ENCODE results near the gene SNTN. TPM values are rescaled to one million over a fixed set of nuclear protein-coding genes. Genes with fewer than 3 reads are reported as not detected.
"Not testable (repeated sequence)": the region's sequence is repeated elsewhere in the genome, so short reads cannot be mapped to it uniquely, and the experiment has no call there.

SNTN gene
- total RNA-seq, result not detected

GRCh38 chr3:63652066-63652725, at the start of gene SNTN:
TSS of gene SNTN (plus strand) at chr3:63652675. CDS start at chr3:63652688, 13 bp downstream.
- no peak within 1 kb of the TSS for H3K27ac Mint-ChIP-seq
- ATAC-seq (replicated peaks), result no peak
- H3K4me3 Mint-ChIP-seq, result no peak within 1 kb of the TSS
- no peaks in the 10 kb centered on the region for H3K36me3 Mint-ChIP-seq (ENCODE audit: low read depth)
- no peaks in the 10 kb centered on the region for H3K9me3 Mint-ChIP-seq
- no peaks in the 10 kb centered on the region for H3K4me1 Mint-ChIP-seq
- no peaks in the 10 kb centered on the region for H3K27me3 Mint-ChIP-seq

- Mint-ChIP-seq H3K36me3 (ENCODE audit: low read depth) (no peaks in the 10 kb centered on the region), H3K27ac (no peak overlapping the region), H3K9me3 (peaks cover 4% of the 10 kb centered on the region), H3K4me1 (no peaks in the 10 kb centered on the region), H3K4me3 (no peak overlapping the region), H3K27me3 (peaks cover 7% of the 10 kb centered on the region)
- ATAC-seq (replicated peaks), result no peak
Observed at GRCh38 chr3:63607716-63608115, 44.8 kb upstream of the SNTN start.

- H3K9me3 Mint-ChIP-seq, result peaks cover under 1% of the 10 kb centered on the region
- no peaks in the 10 kb centered on the region for H3K4me1 Mint-ChIP-seq
- H3K27me3 Mint-ChIP-seq, result peaks cover 3% of the 10 kb centered on the region
- no peak overlapping the region for H3K4me3 Mint-ChIP-seq
- H3K36me3 Mint-ChIP-seq (ENCODE audit: low read depth), result no peaks in the 10 kb centered on the region
- ATAC-seq (replicated peaks), result no peak
- no peak overlapping the region for H3K27ac Mint-ChIP-seq
Observed at GRCh38 chr3:63609408-63609807, 43.1 kb upstream of the SNTN start.

- ATAC-seq (replicated peaks), result no peak
- Mint-ChIP-seq H3K27me3 (peaks cover 3% of the 10 kb centered on the region), H3K4me1 (no peaks in the 10 kb centered on the region), H3K4me3 (no peak overlapping the region), H3K9me3 (no peaks in the 10 kb centered on the region), H3K27ac (no peak overlapping the region), H3K36me3 (ENCODE audit: low read depth) (no peaks in the 10 kb centered on the region)
Observed at GRCh38 chr3:63609834-63610233, 42.6 kb upstream of the SNTN start.

- Mint-ChIP-seq H3K4me1 (no peaks in the 10 kb centered on the region), H3K27me3 (peaks cover 3% of the 10 kb centered on the region), H3K36me3 (ENCODE audit: low read depth) (no peaks in the 10 kb centered on the region), H3K4me3 (no peak overlapping the region), H3K27ac (no peak overlapping the region), H3K9me3 (no peaks in the 10 kb centered on the region)
- ATAC-seq (replicated peaks), result no peak
Observed at GRCh38 chr3:63611382-63611781, 41.1 kb upstream of the SNTN start.

- ATAC-seq (replicated peaks), result no peak
- H3K36me3 Mint-ChIP-seq (ENCODE audit: low read depth), result no peaks in the 10 kb centered on the region
- no peaks in the 10 kb centered on the region for H3K9me3 Mint-ChIP-seq
- H3K4me3 Mint-ChIP-seq, result no peak overlapping the region
- H3K27me3 Mint-ChIP-seq, result peaks cover under 1% of the 10 kb centered on the region
- no peak overlapping the region for H3K27ac Mint-ChIP-seq
- no peaks in the 10 kb centered on the region for H3K4me1 Mint-ChIP-seq
Observed at GRCh38 chr3:63613561-63613960, 38.9 kb upstream of the SNTN start.

GRCh38 chr3:63617391-63617790, 35.1 kb upstream of the SNTN start:
- Mint-ChIP-seq H3K4me1 (no peaks in the 10 kb centered on the region), H3K27ac (no peak overlapping the region)
- ATAC-seq (replicated peaks), result no peak

GRCh38 chr3:63624941-63625560, 27.4 kb upstream of the SNTN start:
- no peaks in the 10 kb centered on the region for H3K36me3 Mint-ChIP-seq (ENCODE audit: low read depth)
- no peaks in the 10 kb centered on the region for H3K4me1 Mint-ChIP-seq
- no peak overlapping the region for H3K27ac Mint-ChIP-seq
- H3K27me3 Mint-ChIP-seq, result peaks cover 4% of the 10 kb centered on the region
- H3K4me3 Mint-ChIP-seq, result no peak overlapping the region
- H3K9me3 Mint-ChIP-seq, result no peaks in the 10 kb centered on the region
- no peak for ATAC-seq (replicated peaks)

More at GRCh38 chr3:63617391-63617790, 35.1 kb upstream of the SNTN start:
- no peaks in the 10 kb centered on the region for H3K9me3 Mint-ChIP-seq
- H3K4me3 Mint-ChIP-seq, result no peak overlapping the region
- peaks cover 3% of the 10 kb centered on the region for H3K27me3 Mint-ChIP-seq
- no peaks in the 10 kb centered on the region for H3K36me3 Mint-ChIP-seq (ENCODE audit: low read depth)

- H3K4me1 Mint-ChIP-seq, result no peaks in the 10 kb centered on the region
- H3K27me3 Mint-ChIP-seq, result peaks cover 19% of the 10 kb centered on the region
- no peaks in the 10 kb centered on the region for H3K36me3 Mint-ChIP-seq (ENCODE audit: low read depth)
- H3K9me3 Mint-ChIP-seq, result peaks cover 14% of the 10 kb centered on the region
- ATAC-seq (replicated peaks), result no peak
- no peak overlapping the region for H3K27ac Mint-ChIP-seq
- H3K4me3 Mint-ChIP-seq, result no peak overlapping the region
Observed at GRCh38 chr3:63631670-63632069, 20.8 kb upstream of the SNTN start.

GRCh38 chr3:63635186-63635585, 17.3 kb upstream of the SNTN start:
- Mint-ChIP-seq H3K4me1 (no peaks in the 10 kb centered on the region), H3K9me3 (peaks cover 16% of the 10 kb centered on the region), H3K36me3 (ENCODE audit: low read depth) (no peaks in the 10 kb centered on the region), H3K27ac (no peak overlapping the region), H3K4me3 (no peak overlapping the region), H3K27me3 (peaks cover 24% of the 10 kb centered on the region)
- ATAC-seq (replicated peaks), result no peak

- H3K27ac Mint-ChIP-seq, result no peak overlapping the region
- peaks cover 20% of the 10 kb centered on the region for H3K27me3 Mint-ChIP-seq
- H3K36me3 Mint-ChIP-seq (ENCODE audit: low read depth), result no peaks in the 10 kb centered on the region
- peaks cover 12% of the 10 kb centered on the region for H3K9me3 Mint-ChIP-seq
- ATAC-seq (replicated peaks), result no peak
- H3K4me1 Mint-ChIP-seq, result no peaks in the 10 kb centered on the region
- H3K4me3 Mint-ChIP-seq, result no peak overlapping the region
Observed at GRCh38 chr3:63639806-63640205, 12.7 kb upstream of the SNTN start.

GRCh38 chr3:63642488-63642887, 10.0 kb upstream of the SNTN start:
- Mint-ChIP-seq H3K4me1 (no peaks in the 10 kb centered on the region), H3K9me3 (peaks cover 4% of the 10 kb centered on the region), H3K36me3 (ENCODE audit: low read depth) (no peaks in the 10 kb centered on the region)

GRCh38 chr3:63644212-63644797, 8.2 kb upstream of the SNTN start:
- Mint-ChIP-seq H3K4me1 (no peaks in the 10 kb centered on the region), H3K27me3 (peaks cover 15% of the 10 kb centered on the region), H3K9me3 (peaks cover 4% of the 10 kb centered on the region)

More at GRCh38 chr3:63642488-63642887, 10.0 kb upstream of the SNTN start:
- no peak overlapping the region for H3K27ac Mint-ChIP-seq
- no peak overlapping the region for H3K4me3 Mint-ChIP-seq
- no peak for ATAC-seq (replicated peaks)
- peaks cover 20% of the 10 kb centered on the region for H3K27me3 Mint-ChIP-seq

GRCh38 chr3:63644928-63645781, 7.3 kb upstream of the SNTN start:
- not testable (repeated sequence) for ATAC-seq (replicated peaks); H3K36me3 Mint-ChIP-seq (ENCODE audit: low read depth); H3K4me1 Mint-ChIP-seq; H3K27ac Mint-ChIP-seq; H3K9me3 Mint-ChIP-seq; H3K4me3 Mint-ChIP-seq
- H3K27me3 Mint-ChIP-seq, result peaks cover 15% of the 10 kb centered on the region

More at GRCh38 chr3:63644212-63644797, 8.2 kb upstream of the SNTN start:
- no peaks in the 10 kb centered on the region for H3K36me3 Mint-ChIP-seq (ENCODE audit: low read depth)
- H3K4me3 Mint-ChIP-seq, result no peak overlapping the region
- no peak overlapping the region for H3K27ac Mint-ChIP-seq
- ATAC-seq (replicated peaks), result no peak

All from activated T-helper 17 cell treated with anti-CD3 and anti-CD28 coated beads, Interleukin-2, amount 50 U/mL, for 72 hours (primary cell).